CD4-positive, alpha-beta T cell treated with Interleukin-15 for 1 hour (primary cell): ENCODE data around the gene AHCY.
"Not testable (repeated sequence)": the region's sequence is repeated elsewhere in the genome, so short reads cannot be mapped to it uniquely, and the experiment has no call there.

Experiments
- DNase-seq: peaks from one replicate; pipeline ENCODE4 v3.0.0-alpha.2; 2020

The AHCY gene

DNA sequence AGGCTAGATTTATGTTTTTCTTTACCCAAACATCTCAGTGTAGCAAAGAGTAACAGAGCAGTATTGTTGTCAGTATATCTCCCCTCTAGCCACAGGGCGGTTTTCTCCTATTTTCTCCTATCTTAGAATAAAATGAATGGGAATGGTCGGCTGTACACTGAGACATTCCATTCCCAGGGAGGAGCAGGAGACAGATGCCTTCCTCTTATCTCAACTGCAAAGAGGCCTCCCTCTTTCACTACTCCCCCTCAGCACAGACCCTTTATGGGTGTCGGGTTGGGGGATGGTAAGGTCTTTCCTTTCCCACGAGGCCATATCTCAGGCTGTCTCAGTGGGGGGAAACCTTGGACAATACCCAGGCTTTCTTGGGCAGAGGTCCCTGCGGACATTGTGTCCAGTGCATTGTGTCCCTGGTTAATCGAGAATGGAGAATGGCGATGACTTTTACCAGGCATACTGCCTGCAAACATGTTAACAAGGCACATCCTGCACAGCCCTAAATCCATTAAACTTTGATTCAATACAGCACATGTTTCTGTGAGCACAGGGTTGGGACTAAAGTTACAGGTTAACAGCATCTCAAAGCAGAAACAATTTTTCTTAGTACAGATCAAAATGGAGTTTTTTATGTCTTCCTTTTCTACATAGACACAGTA, 50.6 kb downstream of the AHCY start:
- DNase-seq, result not testable (repeated sequence)

DNA sequence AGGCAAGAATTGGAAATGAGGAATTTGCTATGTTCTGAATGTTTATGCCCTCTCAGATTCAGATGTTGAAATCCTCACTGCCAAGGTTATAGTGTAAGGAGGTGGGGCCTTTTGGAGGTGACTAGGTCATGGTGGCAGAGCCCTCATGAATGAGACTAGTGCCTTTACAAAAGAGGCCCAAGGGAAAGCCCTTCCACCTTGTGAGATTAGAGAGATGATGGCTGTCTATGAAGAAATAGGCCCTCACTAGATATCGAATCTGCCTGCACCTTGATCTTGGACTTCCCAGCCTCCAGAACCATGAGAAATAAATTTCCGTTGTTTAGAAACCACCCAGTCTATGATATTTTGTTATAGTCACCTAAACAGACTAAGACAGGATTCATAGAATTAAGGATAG, 51.5 kb downstream of the AHCY start:
- no peak for DNase-seq

DNA sequence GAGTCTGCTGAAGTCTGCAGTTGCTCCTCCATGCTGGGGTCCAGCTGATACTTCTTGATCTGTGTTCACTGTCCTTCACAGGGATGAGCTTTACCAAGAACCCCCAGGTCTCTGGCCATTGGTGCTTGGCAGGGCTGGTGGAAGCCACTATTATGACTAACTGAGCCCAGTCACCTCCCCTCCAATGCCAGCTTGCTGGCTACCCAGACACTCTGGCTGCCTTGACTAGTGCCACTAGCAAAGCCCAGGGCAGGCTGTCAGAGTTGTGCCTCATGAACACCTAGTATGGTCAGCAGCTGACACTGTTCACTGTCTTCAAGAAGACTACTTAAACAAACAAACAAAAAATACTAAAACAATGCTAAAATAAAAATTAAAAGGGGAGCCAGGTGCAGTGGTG, 53.1 kb downstream of the AHCY start:
- no peak for DNase-seq

DNA sequence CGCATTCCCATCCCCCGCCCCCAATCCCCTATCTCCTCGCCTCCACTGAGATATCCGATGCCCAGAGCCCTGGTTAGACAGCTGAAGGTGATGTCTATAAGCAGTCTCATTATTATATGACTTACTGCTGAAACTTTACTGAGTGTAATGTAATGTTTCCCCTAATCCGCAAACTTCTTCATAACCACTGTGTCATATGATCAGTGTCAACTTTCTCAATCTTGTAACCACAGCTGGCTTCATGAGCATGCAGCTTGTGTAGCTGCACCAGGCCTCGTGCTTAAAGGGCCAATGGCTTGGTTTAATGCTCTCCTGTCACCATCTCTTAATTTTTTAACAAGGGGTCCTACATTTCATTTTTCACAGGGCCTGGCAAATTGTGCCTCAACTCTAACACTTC, 53.9 kb downstream of the AHCY start:
- DNase-seq, result no peak

DNA sequence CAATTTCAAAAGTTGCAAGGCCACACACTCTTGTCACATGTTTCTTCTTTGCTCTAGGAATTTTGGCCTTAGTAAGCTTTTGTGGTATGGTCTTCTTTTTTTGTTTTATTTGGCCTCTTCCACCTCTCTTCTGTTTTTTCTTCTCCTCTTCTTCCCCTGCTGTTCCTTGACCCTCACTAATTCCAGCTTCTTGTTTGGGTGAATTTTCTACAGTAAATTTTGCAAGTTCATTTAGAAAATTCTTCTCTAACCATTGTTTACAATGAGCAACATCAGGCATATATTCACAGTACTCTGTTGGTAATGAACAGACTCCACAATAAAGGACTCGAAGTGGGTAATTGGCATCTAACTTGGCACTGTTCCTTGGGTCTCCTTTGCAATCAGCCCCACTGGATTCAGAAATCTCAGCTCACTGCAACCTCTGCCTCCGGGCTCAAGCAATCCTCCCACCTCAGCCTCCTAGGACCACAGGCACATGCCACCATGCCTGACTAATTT, 57.0 kb downstream of the AHCY start:
- DNase-seq, result no peak

DNA sequence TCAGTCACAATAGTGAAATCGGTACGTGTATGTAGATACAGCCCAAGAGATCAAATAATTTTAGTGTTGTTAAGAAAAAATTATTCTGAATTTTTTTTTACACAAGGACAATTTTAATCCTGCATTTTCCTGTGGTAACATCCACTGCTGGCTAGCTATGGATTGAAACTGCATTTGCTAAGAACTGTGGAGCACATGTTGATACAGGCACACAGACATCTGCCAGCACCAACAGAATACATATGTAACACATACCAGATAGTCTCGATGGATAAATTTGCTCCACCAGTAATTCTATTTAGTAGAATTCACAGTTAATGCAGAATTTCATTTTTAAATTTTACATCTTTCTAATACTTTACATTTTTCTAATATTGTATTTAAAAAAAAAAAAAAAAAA, 59.8 kb downstream of the AHCY start:
- no peak for DNase-seq

DNA sequence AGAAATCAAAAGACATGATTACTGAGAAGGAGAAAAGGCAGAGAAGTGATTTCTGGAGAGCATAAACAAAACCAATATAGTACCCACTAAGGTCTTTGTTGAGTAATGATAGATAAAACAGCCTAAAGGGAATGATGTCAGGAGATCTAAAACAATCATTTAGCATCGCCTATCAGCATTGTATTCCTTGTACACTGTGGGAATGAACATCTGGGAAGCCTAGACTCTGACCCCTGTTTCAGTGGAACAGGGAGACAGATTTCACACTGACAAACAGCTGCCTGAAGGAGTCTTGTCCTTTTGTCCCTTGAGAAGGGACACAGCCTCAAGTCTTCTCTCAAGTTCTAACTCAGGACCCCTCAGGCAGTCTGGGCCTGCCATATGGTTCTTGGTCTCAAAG, 60.3 kb downstream of the AHCY start:
- DNase-seq, result no peak

DNA sequence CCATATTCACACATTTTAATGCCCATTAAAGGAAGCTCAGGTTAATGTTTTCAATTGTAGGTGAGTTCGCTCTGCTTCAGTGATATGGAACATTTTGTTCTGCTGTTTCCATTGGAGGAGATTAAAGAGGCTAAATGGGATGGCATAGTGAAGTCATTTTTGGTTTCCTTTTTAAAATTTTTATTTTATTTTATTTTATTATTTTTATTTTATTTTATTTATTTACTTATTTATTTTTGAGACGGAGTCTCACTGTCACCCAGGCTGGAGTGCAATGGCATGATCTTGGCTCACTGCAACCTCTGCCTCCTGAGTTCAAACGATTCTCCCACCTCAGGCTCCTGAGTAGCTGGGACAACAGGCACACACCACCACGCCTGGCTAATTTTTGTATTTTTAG, 61.1 kb downstream of the AHCY start:
- DNase-seq, result not testable (repeated sequence)

DNA sequence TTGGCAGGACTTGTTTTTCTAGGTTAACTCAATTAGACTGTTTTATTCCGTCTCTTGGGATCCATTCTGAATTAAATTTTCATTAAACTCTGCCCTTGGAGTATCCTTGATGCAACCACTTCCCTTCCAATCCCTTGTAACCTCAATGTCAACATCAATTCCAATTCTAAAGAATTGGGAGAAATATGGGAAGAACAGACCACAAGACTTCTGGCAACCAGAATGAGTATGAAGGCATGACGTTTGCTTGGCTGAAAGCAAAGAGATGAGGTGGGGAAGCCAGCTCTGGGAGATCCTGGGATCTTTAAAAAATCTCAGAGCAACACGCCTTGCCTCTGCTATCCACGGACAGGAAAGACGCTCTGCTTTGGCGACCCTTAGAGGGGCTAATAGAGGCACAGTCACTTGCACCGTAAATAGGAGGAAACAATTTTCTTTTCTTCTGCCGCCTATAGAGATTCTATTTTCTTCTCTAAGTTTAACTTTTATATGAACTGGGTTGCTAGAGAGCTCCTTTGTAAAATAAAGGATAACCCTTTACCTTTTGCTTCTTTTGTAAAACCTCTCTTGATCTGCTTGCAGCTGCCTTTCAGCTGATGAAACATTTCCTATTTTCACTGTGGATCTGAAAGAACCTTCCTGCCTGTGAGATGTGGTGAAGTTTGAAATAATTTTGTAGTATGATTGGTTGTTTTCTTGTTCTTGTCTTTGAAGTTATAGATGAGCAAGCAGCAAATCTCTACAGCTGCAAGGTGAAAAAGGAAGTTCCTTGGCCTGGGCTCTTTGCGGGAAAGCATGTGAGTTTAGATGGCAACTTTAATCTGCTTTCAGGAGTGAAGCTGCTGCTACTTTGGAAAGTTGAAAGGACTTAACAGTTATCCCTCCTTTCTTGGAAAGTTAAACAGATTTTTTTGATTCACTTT, 62.2 kb downstream of the AHCY start, which contains the start of gene ASIP:
Gene ASIP (plus strand): TSS at position 731 of the 923 bp plus-strand sequence. CDS start 18,952 bp downstream, outside the sequence.
- no peak for DNase-seq

DNA sequence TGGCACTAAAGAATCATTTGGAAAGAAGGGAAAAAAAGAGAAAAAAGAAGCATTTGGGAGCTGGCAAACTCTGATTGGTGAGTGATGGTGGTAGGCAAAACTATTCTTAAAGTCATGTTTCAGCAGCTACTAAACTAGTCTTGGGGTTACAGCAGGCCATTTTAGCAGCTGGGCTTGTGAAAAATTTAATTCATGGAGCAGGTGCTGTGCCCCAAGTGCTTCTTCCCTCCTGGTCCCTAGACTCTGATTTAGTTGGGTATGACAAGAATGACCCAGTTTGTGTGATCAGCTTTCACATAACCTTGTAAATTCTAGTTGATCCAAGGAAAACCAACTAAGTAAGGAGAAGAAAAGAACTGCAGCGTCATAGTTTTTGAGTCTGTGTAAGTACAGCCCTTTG, 63.0 kb downstream of the AHCY start:
- no peak for DNase-seq

DNA sequence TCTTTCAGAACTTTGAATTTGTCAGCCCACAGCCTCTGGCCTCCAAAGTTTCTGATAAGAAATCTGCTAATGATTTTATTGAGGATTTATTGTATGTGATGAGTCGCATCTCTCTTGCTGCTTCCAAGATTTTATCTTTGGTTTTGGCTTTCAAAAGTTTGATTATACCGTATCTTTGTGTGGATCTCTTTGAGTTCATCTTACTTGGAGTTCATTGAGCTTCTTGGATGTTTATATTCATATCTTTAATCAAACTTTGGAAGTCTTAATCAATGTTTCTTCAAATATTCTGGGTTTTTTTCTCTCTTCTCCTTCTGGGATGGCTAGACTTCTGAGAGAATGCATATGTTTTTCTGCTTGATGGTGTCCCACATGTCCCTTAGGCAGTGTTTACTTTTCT, 65.2 kb downstream of the AHCY start:
- no peak for DNase-seq

DNA sequence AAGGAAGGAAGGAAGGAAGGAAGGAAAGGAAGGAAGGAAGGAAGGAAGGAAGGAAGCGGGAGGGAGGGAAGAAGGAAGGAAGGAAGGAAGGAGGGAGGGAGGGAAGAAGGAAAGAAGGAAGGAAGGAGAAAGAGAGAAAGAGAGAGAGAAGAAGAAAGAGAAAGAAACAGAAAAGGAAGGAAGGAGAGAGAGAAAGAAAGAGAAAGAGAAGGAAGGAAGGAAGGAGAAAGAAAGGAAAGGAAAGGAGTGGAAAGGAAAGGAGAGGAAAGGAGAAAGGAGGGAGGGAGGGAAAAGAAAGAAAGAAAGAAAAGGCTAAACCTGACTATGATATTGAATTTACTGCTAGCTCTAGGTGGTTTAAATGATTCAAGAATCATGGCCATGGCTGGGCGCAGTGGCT, 67.3 kb downstream of the AHCY start:
- DNase-seq, result no peak

DNA sequence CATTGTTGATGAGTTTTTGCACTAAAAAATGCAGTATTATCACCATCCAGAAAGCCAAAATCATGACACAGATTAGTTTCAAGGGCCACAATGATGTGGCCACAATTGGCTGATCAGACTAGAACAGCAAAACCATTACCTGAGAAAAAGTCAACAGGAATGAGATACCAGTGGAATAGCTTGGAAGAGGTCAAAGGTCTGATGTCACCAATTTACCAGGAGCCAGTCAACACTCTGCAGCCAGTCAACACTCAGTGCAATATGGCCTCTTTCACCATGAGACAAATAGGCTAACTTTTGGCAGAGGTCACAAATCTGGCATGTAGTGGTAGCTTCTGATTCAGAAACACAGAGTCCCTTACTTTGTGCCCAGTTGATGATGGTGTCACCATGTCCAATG, 69.5 kb downstream of the AHCY start:
- DNase-seq, result no peak

DNA sequence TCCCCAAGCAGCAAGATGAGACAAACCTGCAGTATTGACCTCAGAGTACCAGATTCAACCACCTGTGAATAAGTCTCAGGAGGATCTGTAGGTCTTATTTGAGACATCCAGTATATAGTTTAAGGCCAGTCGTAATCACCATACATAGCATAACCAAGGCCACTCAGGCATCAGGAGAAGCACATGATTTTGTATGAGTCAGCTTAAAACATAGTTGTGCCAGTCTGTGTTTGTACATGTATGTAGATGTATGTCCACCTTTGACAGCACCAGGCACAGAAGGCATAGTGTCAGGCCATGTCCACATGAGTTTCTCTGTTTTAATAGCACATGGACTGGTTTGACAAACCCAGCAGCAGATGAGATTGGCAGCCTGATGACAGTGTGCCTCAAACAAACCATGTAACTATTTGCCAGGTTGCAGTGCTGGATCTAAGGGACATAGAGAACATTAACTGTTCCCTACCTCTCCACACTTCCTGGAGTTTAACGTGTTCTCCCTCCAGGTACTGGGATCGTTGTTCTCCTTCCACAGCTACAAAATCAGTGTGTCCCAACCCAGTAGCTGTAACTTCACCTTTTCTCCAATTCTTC, 70.6 kb downstream of the AHCY start:
- no peak for DNase-seq

DNA sequence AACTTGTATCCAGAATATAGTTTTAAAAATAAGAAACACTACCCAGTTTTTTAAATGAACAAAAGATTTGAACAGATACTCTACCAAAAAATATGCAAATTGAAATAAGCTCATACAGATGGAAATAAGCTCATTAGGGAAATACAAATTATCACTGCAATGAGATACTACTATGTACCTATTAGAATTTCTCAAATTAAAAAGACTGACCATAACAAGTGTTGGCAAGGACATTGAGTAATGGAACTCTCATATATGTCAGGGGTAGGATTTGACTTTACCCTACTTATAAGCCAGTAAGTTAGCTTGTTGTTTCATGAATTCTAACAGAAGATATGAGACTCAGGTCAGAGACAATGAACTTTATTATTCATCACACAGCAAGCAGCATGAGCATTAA, 71.5 kb downstream of the AHCY start:
- no peak for DNase-seq
